ENCODE measurements around the gene XRCC1. TPM values are rescaled to one million over a fixed set of nuclear protein-coding genes. Genes with fewer than 3 reads are reported as not detected.
"Not testable (repeated sequence)": the region's sequence is repeated elsewhere in the genome, so short reads cannot be mapped to it uniquely, and the experiment has no call there.

XRCC1 gene
- total RNA-seq, 1 experiment from 2014 or later = 42.7 TPM

DNA sequence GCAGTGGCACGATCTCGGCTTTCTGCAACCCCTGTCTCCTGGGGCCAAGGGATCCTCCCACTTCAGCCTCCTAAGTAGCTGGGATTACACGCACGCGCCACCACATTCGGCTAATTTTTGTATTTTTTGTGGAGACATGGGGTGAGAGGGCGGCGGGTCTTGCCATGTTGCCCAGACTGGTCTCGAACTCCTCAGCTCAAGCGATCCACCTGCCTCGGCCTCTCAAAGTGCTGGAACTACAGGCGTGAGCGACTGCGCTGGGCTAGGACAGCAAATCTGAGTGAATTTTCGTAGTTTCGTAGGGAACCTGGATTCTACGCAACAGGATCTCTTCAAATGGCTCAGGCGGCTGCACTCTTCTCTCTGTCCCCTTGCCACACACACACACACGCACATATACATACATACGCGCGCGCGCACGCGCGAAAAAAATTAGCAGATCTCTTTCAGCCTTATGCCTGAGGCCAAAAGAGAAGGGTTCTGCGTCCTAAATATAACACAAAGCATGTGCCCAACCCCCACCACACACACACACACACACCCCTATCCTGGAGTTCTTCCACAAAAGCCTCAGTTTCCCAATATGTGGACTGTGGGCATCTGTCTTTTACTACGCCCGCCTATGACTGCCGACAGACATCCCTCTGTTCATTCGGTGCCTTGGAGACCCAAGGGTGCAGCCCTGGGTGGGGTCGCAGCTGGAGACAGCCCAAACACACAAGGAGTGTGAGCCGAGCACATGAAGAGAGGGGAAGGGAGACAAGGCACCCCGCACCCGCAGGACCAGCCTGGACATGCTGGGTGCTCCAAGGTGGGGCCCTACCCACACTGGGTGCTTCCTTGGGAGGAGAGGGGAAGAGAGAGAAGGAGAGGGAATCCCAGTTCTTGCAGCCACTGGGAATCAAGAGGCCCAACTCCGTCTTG, 890 bp upstream of the XRCC1 start:
- no peak for DNase-seq (ENCODE audit: low read depth)

DNA sequence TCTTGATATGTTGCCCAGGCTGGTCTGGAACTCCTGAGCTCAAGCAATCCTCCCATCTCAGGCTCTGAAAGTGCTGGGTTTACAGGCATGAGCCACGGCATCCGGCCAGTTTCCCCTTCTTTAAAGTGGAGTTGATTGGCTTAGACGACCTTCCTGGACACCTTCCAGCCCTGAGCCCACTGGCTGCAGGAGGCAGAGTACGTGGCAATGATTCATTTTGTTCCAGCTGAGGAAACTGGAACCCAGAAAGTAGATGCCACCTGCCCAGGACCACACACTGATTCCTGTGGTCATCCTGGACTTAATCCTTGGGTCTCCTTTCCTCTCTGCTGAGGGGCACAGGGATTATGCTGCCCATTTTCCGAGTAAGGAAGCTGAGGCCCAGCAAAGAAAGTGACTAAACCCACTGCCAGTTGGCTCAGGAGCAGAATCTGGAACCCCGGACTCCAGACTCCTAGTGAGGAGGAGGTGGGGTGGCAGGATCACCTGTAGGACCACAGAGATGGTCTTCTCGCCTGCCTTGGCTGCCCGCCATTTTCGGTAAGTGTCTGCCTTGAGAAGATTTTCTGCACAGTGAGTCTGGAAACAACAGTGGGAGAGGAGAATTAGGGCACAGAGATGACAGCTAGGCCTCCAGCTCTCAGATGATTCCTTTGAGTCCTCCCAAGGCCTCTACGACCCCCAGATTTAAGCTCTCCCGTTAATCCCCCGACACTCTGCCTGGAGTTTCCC, 737 bp downstream of the XRCC1 start:
- DNase-seq (ENCODE audit: low read depth) = peak; percentile 90

DNA sequence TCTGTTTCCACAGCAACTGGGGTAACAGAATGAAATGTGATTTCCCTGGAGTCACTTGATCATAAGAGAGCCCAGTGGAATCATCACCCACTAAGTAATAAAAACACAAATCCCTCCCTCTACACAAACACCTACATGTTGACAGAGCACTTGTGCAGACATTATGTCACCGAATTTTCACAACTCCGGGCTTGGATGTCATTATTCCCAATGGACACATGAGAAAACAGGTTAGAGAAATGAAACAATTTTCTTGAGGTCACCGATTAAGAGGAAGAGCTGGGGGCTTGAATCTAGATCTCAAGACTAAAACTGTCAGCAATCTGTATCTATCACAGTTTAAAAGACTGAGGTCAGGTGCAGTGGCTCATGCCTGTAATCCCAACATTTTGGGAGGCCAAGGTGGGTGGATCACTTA, 3.1 kb downstream of the XRCC1 start:
- DNase-seq (ENCODE audit: low read depth) = no peak

DNA sequence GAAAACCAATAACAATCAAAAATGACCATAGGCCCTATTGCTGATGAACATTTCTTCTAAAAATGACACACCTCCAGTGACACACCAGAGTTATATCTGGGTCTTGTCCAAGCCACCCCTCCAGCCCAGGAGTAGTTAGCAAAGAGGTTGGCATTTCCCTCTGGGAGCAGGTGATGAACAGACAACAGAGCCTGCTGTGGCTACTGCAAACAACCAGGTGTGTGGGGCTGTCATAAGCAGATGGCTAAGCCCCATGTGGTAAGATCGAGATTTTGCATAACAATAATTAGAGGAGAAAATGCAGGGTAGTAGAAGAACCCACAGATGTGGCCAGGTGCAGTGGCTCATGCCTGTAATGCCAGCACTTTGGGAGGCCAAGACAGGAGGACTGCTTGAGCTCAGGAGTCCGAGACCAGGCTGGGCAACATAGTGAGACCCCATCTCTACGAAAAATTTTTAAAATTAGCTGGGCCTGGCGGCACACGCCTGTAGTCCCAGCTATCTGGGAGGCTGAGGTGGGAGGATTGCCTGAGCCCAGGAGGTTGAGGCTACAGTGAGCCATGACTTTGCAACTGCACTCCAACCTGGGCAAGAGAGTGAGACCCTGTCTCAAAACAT, 5.0 kb downstream of the XRCC1 start:
- no peak for DNase-seq (ENCODE audit: low read depth)

DNA sequence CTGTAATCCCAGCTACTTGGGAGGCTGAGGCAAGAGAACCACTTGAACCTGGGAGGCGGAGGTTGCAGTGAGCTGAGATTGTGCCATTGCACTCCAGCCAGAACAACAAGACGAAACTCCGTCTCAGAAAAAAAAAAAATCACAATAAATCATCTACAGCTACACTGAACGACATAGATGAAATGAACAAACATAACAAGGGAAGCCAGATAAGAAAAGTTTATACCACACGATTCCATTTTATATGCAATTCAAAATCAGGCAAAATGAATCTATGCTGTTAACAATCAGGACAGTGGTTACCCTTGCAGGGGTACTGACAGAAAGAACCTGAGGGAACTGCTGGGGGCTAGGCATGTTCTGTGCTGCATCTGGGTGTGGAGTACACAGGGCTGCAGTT, 5.7 kb downstream of the XRCC1 start:
- DNase-seq (ENCODE audit: low read depth) = no peak

DNA sequence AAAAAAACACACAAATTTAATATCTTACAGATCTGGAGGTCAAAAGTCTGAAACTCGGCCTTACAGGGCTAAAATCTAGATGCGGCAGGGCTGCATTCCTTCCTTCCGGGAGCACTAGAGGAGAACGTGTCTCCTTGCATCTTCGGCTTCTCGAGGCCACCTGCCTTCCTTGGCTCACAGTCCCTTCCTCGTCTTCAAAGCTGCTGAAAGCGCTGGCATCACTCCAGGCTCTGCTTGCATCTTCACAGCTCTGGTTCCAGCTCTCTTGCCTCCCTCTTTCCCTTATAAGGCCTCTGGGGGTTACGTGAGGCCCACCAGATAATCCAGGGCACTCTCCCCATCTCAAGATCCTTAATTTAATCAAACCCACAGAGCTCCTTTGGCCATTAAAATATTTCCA, 10.5 kb downstream of the XRCC1 start:
- no peak for DNase-seq (ENCODE audit: low read depth)

DNA sequence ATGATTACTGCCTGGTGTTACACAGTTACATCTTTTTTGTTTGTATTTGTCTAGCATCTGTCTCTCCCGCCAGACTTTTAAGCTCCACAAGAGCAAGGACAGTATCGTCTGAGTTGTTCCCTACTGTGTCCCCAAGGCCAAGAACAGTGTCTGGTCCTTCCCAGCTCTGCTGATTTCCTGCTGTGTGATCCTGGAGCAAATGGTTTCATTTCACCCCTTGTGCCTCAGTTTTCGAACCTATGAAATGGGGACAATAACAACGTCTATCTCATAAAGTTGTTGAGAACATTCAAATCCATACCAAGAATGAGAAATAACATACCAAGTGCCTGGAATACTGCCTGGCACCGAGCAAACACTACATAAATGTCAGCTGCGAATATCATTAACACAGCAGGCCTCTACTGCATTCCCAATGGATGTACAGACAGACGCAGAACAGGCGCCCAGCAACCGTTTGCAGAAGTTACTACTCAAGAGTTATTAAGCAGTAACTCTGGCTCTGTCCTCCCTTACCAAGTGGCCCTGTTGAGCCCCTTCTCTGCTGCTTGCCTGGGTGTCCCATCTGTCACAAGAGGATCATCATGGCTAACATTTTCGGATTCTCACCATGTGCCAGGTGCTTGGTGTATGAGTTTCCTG, 11.4 kb downstream of the XRCC1 start:
- DNase-seq (ENCODE audit: low read depth) = no peak

DNA sequence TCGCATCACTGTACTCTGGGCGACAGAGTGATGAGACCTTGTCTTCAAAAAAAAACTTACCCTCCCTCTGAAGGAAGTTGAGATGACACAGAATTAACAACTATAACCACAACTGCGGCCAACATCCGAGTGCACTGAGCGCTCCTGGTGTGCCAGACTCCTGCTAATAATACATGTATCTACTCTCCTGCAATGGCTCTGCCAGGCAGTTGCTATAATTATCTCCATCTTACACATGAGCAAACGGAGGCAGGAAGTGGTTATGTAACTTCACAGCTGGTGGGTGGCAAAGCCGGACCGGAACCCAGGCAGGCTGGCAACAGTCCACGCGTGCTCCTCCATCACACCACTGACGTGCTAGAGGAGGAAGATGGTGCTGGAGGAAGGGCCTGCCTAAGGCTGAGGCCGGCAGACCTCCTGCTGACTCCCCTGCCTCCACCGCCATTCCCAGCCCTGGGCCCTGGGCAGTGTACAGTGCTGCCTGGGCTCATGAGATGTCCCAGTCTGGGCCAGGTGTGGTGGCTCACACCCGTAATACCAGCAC, 12.6 kb downstream of the XRCC1 start:
- peak; percentile 99 for DNase-seq (ENCODE audit: low read depth)

DNA sequence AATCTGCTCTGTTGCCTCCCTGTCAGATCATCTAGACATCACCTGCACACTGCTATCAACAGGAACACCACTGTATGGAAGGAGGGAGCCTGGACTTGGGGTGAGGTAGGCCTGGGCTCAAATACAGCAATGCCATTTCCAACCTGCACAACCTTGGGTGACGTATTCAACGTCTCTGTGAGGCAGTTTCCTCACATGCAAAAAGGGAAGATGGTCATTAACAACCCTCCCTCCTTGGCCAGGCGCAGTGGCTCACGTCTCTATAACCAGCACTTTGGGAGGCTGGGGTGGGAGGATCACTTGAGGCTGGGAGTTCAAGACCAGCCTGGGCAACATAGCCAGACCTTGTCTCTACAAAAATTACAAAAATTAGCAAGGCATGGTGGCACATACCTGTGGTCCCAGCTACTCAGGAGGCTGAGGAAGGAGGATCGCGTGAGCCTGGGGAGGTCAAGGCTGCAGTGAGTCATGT, 13.1 kb downstream of the XRCC1 start:
- no peak for DNase-seq (ENCODE audit: low read depth)

DNA sequence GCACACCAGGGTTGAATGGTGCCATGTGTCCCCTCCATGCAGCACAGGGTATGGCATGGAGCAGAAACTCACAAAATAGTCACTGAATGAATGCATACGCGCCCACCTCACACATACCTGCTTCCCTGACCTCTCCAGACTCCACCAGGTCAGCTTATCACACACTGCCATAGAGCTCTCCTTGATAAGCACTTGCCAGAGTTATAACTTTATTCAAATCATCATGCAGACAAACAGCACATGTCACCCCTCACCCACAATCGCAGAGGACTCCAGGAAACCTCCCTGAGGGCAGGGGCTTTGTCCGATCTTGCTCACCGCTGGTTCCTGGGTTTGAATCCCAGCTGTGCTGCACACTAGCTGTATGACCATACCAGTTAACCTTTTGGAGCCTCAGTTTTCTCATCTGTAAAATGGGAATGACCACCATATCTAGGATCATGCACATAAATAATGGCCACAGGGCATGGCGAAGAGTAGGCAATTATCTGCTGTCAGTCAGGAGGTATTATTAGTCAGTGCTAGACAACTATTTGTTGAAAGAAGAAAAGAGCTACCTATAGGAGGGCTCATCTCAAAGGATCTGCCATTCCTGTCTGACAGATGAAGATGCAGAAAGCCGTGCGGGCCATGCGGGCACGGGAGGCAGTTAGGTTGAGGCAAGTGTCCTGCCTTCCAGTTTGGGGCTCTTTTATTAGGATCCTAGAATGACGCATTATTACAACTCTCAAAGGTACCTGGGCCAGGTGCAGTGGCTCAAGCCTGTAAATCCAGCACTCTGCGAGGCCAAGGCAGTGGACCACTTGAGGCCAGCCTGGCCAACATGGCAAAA, 14.0 kb downstream of the XRCC1 start:
- DNase-seq (ENCODE audit: low read depth) = no peak

DNA sequence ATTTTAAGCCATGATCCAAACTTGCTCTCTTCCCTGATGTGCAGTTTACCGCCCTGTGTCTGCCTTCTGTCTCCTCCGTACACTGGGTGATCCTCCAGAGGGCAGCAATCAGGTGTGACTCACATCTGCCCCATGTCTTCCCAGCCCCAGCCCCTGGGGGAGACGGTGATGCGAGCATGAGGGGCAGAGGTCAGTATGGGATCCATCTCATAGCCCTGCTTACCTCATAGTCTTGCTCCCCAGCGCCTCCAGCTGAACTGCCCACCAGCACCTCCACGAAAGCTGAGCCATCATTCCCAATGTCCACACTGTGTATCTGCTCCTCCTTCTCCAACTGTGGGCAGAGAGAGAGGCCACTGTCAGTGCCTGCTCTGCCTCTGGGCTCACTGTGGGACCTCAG, 14.6 kb downstream of the XRCC1 start:
- DNase-seq (ENCODE audit: low read depth) = peak; percentile 59

DNA sequence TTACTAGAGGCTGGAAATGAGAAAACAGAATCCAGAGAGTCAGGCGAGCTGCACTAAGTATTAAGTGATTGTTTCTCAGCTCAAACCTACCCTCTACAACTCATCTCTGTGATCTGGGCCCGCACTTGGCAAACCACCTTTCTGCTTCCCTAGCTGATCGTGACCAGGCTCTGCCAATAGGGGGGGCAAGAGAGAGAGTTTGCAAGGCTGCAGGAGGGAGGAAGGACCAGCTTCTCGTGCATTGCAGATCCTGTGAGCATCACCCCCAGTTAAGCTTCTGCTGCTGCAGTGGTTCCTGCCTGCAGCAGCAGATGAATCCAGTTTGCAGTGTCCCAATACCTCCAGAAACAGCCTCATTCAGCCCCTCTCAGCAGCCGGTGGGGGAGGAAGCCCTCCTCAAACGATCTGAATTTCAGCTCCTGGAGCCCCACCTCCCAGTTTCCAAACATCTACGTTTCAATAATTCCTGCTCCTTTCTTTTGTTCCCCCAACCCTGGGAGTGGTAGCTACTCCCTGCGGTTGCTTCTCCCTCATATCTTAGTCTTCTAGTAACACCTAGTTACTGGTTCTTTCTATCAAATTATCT, 20.0 kb downstream of the XRCC1 start:
- DNase-seq (ENCODE audit: low read depth) = peak; percentile 65

DNA sequence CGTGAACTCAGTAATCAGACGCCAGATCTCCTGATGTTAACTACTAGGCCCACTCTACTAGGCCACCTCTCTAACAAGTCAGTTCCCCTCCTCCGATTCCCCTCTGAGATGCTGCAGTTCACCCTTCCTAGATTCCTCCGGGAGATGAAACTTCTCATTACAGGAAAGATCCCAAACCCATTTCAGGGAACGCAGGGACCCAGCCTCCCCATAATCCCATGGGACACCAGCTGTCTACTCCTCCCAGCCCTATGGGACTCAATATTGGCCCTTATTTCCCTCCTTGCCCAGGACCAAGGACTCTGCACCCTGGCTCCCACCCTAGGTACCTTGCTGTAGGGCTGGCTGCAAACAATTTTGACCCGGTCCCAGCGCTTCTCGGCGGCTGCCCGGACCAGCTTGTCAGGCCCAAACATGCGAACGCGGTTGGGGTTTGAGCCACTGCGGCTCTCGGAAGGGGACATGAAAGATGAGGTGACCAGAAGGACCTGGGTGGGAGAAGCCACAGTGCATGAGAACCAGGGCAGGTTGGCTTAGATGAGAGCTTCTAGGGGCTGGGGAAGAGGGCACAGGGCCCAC, 20.9 kb downstream of the XRCC1 start:
- DNase-seq (ENCODE audit: low read depth) = no peak

DNA sequence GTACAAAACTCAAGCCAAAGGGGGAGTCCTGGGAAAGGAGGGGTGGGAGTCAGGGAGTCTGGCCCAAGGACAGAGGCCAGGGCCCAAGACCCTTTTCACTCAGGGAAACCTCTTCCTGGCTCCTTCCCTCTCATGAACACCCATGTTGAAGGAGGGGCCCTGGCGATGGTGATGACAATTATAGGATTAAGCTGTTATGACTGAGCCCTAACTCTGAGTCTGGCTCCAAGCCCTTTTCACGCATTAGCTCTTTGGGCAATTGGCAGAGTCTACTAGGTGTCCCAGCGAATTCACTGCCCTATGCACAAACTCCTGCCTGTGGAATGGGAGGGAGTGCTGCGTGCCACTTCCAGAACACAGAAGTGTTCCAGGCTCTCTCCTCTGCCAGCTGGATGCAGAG, 21.7 kb downstream of the XRCC1 start:
- DNase-seq (ENCODE audit: low read depth) = no peak

DNA sequence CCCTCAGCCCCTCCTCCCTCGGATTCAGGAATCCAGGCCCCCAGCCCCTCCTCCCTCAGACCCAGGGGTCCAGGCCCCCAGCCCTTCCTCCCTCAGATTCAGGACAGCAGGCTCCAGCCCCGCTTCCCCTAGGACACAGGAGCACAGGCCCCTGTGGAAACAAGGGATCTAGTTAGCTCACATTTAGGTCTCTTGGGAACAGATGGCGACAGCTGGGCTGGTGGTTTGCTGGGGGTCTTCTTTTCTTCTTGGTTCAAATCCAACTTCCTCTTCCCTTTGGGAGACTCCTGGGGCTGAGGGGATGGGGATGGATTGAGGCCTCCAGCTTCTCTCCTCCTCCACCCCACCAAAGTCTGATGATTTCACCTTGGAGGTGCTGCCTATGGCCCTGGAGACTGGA, 22.7 kb downstream of the XRCC1 start:
- DNase-seq (ENCODE audit: low read depth) = no peak

DNA sequence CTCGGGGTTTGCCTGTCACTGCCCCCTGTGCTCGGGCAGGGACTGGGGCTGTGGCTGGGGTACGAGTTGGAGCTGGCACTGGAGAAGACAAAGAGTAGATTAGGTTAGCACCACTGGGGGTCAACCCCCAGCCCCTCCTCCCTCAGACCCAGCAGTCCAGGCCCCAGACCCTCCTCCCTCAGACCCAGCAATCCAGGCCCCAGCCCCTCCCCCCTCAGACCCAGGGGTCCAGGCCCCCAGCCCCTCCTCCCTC, 23.2 kb downstream of the XRCC1 start:
- no peak for DNase-seq (ENCODE audit: low read depth)

DNA sequence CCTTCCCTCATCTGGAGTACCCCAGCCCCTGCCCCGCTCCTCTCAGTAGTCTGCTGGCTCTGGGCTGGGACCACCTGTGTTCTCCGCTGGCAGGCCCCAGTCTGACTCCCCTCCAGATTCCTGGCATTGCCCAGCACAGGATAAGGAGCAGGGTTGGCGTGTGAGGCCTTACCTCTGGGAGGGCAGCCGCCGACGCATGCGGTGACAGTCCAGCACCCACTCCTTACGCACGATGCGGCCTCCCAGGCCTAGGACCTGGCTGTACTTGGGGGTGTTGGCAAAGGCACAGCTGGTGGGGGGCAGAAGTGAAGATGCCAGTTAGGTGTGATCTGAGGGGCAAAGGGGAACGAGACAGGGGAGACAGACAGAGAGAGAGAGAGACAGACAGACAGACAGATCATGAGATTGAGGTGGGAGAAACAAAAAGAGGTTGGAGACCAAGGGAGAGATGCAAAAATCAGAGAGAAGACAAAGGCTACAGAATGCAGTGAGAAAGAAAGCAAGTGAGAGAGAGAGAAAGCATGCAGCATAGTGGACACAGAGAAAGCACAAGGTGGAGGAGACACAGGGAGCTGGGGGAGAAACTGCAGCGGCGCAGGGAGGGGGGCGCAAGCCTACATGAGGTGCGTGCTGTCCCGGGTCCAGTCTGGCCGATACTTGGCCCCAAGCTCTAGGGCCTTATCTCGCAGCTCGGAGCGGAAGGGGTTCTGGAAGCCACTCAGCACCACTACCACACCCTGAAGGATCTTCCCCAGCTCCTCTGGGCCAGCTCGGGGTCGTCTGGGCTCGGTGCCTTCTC, 23.7 kb downstream of the XRCC1 start:
- no peak for DNase-seq (ENCODE audit: low read depth)

DNA sequence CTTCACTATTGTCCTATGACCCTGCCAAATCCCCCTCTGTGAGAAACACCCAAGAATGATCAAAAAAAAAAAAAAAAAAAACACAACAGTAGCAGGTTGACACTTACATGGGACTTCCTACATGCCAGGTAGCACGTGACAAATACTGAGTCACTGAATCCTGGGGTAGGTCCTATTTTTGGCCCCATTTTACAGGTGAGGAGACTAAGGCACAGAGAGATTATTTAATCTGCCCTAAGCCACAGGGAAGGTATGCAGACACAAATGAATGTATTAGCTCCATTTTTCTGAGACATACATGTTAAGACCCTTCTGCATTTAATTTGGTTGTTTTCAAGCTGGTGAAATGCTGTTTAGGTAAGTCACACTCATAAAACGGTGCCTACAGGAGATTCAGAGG, 26.6 kb downstream of the XRCC1 start:
- no peak for DNase-seq (ENCODE audit: low read depth)

DNA sequence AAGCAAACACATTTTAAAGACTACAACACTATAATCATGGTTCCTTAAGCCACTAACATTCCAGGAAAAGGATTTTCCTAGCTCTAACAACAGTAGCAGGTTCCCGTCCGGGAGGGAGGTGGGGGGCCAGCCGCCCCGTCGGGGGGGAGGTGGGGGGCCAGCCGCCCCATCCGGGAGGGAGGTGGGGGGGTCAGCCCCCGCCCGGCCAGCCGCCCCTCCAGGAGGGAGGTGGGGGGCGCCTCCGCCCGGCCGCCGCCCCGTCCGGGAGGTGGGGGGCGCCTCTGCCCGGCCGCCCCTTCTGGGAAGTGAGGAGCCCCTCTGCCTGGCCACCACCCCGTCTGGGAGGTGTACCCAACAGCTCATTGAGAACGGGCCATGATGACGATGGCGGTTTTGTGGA, 27.4 kb downstream of the XRCC1 start:
- not testable (repeated sequence) for DNase-seq (ENCODE audit: low read depth)

DNA sequence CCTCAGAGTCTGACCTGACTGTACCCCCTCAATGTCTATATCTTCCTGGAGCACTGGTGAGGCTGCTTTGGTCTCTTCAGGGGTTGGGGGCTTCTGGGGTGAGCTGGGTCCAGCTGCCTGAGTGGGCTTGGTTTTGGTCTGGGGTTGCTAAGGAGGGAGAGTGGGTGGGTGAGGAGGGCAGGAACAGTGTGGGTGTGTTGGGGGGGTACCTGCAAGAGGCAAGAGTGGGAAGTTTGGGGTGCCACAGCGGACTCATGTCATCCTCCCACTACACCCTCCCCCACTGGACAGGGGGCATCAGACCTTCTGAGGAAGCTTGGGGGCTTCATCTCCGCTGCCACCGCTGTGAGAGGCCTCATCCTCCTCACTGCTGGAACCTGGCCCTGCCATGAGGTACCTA, 28.7 kb downstream of the XRCC1 start:
- DNase-seq (ENCODE audit: low read depth) = no peak

Measured in RPMI7951 (cell line).